ENCODE data around the gene SOX12.

- TF ChIP-seq CTCF (IDR thresholded peaks at IDR 0.05 in 2 of 3, conservative IDR thresholded peaks at IDR 0.05 in 1 of 3; ENCODE audit: borderline replicate concordance in 1 of 3, insufficient read depth in 1 of 3, low read depth in 2 of 3, low read length in 2 of 3) = no peak
- no peak for TF ChIP-seq SRF (IDR thresholded peaks at IDR 0.05; ENCODE audit: low read depth)
Measured at GRCh38 chr20:370151-370600, 44.8 kb downstream of the SOX12 start.

Data from HCT116 (cell line).